GM21737 (cell line): ENCODE measurements around the gene KLRK1.
"Not testable (repeated sequence)": the region's sequence is repeated elsewhere in the genome, so short reads cannot be mapped to it uniquely, and the experiment has no call there.

Experiments
- ATAC-seq: cut with Tn5 transposase; IDR thresholded peaks from one replicate; pipeline ENCODE4 v1.9.1; 2021; ENCODE audit warnings: mild to moderate bottlenecking, moderate library complexity; ENCODE audit not compliant: unreplicated experiment

The KLRK1 gene

GRCh38 chr12:10363914-10364814, 25.7 kb downstream of the KLRK1 start:
- peak; percentile 82 for ATAC-seq

DNA sequence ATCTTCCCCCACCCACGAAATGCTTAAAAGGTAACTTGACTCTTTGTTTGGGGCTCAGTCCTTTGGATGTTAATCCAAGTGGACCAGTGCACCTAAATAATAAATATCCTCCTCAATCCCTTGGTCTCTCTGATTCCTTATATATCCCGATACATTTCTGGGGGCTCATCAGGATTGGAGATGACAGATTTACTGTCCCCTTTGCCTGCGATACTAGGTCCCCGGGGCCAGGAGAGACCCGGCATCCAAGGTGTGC, 26.3 kb downstream of the KLRK1 start:
- ATAC-seq = no peak

GRCh38 chr12:10362828-10363657, 26.8 kb downstream of the KLRK1 start:
- no peak for ATAC-seq

GRCh38 chr12:10362325-10362724, 27.5 kb downstream of the KLRK1 start:
- no peak for ATAC-seq

DNA sequence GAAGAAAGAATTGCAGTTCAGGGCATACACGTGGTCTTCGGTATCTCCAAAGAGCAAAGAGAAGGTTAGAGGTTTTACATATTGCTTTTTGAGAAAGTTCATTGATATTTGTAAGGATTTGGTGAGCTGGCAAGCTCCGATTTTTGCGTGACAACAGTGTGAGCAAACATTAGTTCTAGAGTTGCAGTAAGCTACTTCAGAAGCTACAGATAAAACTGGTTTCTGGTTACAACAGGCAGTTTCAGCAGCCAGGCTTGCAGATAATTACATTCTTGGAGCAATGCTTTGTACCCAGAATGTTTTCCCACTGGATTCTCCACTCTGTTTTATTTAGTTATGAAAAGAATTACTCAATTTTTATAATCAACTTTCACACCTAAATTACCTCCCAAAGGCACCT, 28.2 kb downstream of the KLRK1 start:
- no peak for ATAC-seq

GRCh38 chr12:10361084-10361483, 28.8 kb downstream of the KLRK1 start:
- no peak for ATAC-seq

GRCh38 chr12:10358969-10359368, 30.9 kb downstream of the KLRK1 start:
- ATAC-seq = no peak

DNA sequence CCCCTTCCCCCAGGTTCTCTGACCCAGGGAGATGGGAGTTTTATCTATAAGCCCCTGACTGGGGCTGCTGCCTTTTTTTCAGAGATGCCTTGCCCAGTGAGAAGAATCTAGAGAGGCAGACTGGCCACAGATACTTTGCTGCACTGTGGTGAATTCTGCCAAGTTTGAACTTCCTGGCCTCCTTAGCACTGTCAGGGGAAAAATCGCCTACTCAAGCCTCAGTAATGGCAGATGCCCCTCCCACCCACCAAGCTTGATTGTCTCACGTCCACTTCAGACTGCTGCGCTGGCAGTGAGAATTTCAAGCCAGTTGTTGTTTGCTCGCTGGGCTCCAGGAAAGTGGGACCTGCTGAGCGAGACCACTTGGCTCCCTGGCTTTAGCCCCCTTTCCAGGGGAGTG, 31.7 kb downstream of the KLRK1 start:
- no peak for ATAC-seq

DNA sequence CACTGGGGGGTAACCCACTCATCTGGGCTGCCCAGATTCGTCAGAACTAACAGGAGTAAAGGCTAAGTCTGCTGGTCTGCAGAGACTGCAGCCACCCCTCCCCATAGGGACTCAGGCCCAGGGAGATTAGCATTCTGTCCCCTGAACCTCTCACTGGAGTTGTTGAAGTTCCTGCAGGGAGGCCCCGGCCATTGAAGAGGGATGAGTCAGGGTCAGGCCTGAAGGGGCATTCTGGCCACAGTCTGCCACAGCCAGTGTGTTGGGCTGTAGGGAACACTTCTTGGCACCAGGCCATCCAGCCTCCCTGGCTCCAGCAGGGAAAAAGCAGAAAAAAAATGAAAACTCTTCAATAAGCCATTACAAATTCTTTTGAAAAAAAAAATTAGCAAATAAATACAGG, 35.3 kb downstream of the KLRK1 start:
- no peak for ATAC-seq

- ATAC-seq = no peak
Measured at GRCh38 chr12:10354071-10354470, 35.8 kb downstream of the KLRK1 start.

- not testable (repeated sequence) for ATAC-seq
Measured at GRCh38 chr12:10351457-10351856, 38.4 kb downstream of the KLRK1 start.

DNA sequence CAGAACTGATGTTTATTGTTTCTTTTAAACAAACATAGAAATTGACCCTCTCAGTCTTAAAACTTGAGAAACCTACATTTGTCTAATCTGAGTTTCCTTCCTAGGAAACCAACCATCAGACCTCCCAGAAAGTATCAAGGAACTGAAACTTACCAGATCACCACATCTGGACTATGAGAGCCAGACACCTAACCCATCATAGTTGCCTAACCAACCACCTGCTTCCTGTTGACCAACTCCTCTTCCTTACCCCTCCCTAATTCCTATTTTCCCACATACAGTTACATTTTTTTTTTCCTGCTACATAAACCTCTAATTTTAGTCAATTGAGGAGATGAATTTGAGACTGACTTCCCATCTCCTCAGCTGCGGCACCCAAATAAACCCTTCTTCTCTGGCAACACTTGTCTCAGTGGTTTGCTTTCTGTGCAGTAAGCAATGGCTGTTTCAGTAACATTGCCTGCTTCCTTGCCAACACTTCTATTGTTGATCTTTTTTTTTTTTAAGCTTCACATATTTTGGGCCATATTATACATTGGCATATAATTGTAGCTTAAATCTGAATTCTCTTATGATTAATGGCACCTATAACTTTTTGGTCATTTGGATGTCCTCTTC, 47.8 kb downstream of the KLRK1 start:
- ATAC-seq = no peak

- ATAC-seq = not testable (repeated sequence)
Measured at GRCh38 chr12:10340946-10341345, 48.9 kb downstream of the KLRK1 start.

DNA sequence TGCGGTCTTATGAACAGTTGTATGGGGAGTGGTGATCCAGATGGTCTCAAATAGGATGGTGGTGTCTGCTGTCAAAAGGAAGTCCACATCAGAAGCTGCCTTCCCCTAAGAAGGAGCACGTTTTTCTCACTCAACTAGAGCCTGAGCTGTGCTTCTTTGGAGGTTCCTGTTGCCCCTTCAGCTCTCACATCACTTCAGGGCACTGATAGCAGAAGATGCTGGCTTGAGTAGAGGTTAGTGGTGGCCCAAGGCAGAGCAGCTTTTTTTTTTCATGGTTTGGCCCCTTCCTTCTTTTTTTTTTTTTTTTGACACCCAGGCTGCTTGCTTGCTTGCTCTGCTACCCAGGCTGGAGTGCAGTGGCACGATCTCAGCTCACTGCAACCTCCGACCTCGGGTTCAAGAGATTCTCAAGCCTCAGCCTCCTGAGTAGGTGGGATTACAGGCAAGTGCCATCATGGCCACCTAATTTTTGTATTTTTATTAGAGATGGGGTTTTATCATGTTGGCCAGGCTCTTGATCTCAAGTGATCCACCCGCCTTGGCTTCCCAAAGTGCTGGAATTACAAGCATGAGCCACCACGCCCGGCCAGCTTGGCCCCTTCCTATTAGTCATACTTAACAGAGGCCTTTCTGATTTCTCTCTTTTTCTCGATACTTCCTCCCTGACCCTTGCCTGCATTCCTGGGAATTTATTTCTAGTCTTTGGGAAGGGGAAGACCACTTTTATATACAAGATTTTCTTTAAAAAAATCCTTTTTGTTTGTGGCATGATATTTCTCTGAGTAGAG, 50.6 kb downstream of the KLRK1 start:
- ATAC-seq = no peak

DNA sequence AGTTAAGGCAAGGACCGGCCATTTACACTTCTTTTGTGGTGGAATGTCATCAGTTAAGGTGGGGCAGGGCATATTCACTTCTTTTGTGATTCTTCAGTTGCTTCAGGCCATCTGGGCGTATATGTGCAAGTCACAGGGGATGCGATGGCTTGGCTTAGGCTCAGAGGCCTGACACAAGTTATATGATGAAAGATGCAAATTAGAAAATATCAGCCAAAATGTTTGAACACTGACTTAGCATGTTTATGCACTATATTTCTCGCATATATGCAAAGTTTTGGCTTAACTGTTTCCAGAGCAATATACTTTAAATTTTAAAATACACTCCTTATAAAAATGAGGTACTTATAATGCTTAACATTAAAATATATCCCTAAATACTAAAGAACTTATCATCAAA, 51.4 kb downstream of the KLRK1 start:
- not testable (repeated sequence) for ATAC-seq

DNA sequence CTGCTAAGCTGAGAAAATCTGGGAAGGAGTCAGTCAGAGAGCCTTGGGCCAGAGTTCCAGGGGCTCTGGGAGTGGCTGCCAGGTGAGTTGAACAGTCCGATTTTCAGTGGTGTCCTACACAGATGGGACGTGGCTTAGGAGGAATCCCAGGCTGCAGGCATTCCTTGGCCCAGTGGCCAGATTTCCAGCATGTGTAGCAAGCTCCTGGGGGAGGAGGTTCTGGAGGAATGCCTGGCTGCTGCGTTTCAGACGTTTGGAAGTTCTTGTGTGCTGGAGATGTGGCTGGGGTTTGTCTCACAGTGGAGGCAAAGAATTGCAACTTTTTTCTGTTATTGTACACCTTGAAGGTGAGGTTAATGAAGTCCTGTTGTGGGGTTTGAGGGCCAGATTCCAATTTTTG, 53.6 kb downstream of the KLRK1 start:
- not testable (repeated sequence) for ATAC-seq

- ATAC-seq = no peak
Measured at GRCh38 chr12:10331642-10332239, 58.1 kb downstream of the KLRK1 start.

- ATAC-seq = not testable (repeated sequence)
Measured at GRCh38 chr12:10328691-10329090, 61.1 kb downstream of the KLRK1 start.
